ENCODE measurements around the gene MAPKBP1. TPM values are rescaled to one million over a fixed set of nuclear protein-coding genes. Genes with fewer than 3 reads are reported as not detected.

Gene MAPKBP1
- total RNA-seq, 4 donors from 2014 or later = 4.2 to 8.4 (median 5.4) TPM

- intact Hi-C loops (cut with DNase I; ENCODE audit: low total_unique reads) (no loop called here), in situ Hi-C loops (cut with MboI; ENCODE audit: low sequenced_read_pairs in 4 of 4) (no loop called here)
- DNase-seq (no peak), ATAC-seq (no peak)
- Histone ChIP-seq H3K4me3 (no peak overlapping the region), H3K27me3 (peaks cover 10 to 14% (median 13%) of the 10 kb centered on the region in 3 donors), H3K36me3 (no peaks in the 10 kb centered on the region), H3K9me3 (no peaks in the 10 kb centered on the region), H3K27ac (no peak overlapping the region), H3K4me1 (no peaks in the 10 kb centered on the region)
- TF ChIP-seq POLR2A (IDR thresholded peaks at IDR 0.05) = no peak
- TF ChIP-seq CTCF (IDR thresholded peaks at IDR 0.05 in 4 of 5, conservative IDR thresholded peaks at IDR 0.05 in 1 of 5) = no peak
Observed at GRCh38 chr15:41854443-41854842, 80.2 kb downstream of the MAPKBP1 start.

GRCh38 chr15:41855261-41855961 is 81.1 kb downstream of the MAPKBP1 start:
- no peaks in the 10 kb centered on the region for H3K9me3 ChIP-seq

GRCh38 chr15:41856262-41856661 is 82.0 kb downstream of the MAPKBP1 start:
- H3K36me3 ChIP-seq = no peaks in the 10 kb centered on the region
- no peak overlapping the region for H3K27ac ChIP-seq
- peaks cover 10 to 14% (median 13%) of the 10 kb centered on the region in 3 donors for H3K27me3 ChIP-seq
- no peaks in the 10 kb centered on the region for H3K9me3 ChIP-seq
- no peak for ATAC-seq
- DNase-seq = no peak
- in situ Hi-C loops (cut with MboI; ENCODE audit: low sequenced_read_pairs in 4 of 4) = no loop called here
- intact Hi-C loops (cut with DNase I; ENCODE audit: low total_unique reads) = no loop called here
- H3K4me3 ChIP-seq = no peak overlapping the region
- H3K4me1 ChIP-seq = no peaks in the 10 kb centered on the region
- no peak for TF ChIP-seq POLR2A (IDR thresholded peaks at IDR 0.05)
- no peak for TF ChIP-seq CTCF (IDR thresholded peaks at IDR 0.05 in 4 of 5, conservative IDR thresholded peaks at IDR 0.05 in 1 of 5)

More at GRCh38 chr15:41855261-41855961, 81.1 kb downstream of the MAPKBP1 start:
- Histone ChIP-seq H3K36me3 (no peaks in the 10 kb centered on the region), H3K4me3 (no peak overlapping the region), H3K4me1 (no peaks in the 10 kb centered on the region), H3K27me3 (peaks cover 10 to 14% (median 13%) of the 10 kb centered on the region in 3 donors), H3K27ac (no peak overlapping the region)
- intact Hi-C loops (cut with DNase I; ENCODE audit: low total_unique reads) = no loop called here
- in situ Hi-C loops (cut with MboI; ENCODE audit: low sequenced_read_pairs in 4 of 4) = no loop called here
- TF ChIP-seq CTCF (IDR thresholded peaks at IDR 0.05 in 4 of 5, conservative IDR thresholded peaks at IDR 0.05 in 1 of 5) = no peak
- no peak for TF ChIP-seq POLR2A (IDR thresholded peaks at IDR 0.05)
- no peak for DNase-seq
- no peak for ATAC-seq

- peaks cover 8 to 14% (median 13%) of the 10 kb centered on the region in 3 donors for H3K27me3 ChIP-seq
- in situ Hi-C loops (cut with MboI; ENCODE audit: low sequenced_read_pairs in 4 of 4) = no loop called here
- H3K4me3 ChIP-seq = no peak overlapping the region
- H3K36me3 ChIP-seq = no peaks in the 10 kb centered on the region
- no peak for DNase-seq
- TF ChIP-seq POLR2A (IDR thresholded peaks at IDR 0.05) (no peak), CTCF (IDR thresholded peaks at IDR 0.05 in 4 of 5, conservative IDR thresholded peaks at IDR 0.05 in 1 of 5) (no peak)
- intact Hi-C loops (cut with DNase I; ENCODE audit: low total_unique reads) = no loop called here
- no peak for ATAC-seq
- H3K9me3 ChIP-seq = no peaks in the 10 kb centered on the region
- H3K4me1 ChIP-seq = no peaks in the 10 kb centered on the region
- no peak overlapping the region for H3K27ac ChIP-seq
Observed at GRCh38 chr15:41856716-41857115, 82.4 kb downstream of the MAPKBP1 start.
